Naive thymus-derived CD4-positive, alpha-beta T cell (primary cell): ENCODE results near the gene CILP. TPM values are rescaled to one million over a fixed set of nuclear protein-coding genes. Genes with fewer than 3 reads are reported as not detected.
A peak's percentile ranks its signal among the peaks of the same experiment; 100 is the strongest.

Experiments used
- ATAC-seq: fragments of 150-1000 bp; cut with Tn5 transposase; 2 replicates; pipeline ENCODE4 v1.10.0; 2021; ENCODE audit warnings: mild to moderate bottlenecking, moderate library complexity
- CTCF ChIA-PET: fragments of 350-600 bp; sonication (Branson Sonifier 250); formaldehyde crosslinking; loops from one replicate; lab custom pipeline; 2021; ENCODE audit warnings: antibody characterized with exemption; lab: Charles Lee
- POLR2A ChIA-PET: fragments of 350-600 bp; sonication (Branson Sonifier 250); formaldehyde crosslinking; loops from one replicate; lab custom pipeline; 2021; ENCODE audit warnings: antibody characterized with exemption, inconsistent platforms; lab: Charles Lee
- DNase-seq, 9 donors: peaks; one replicate each; pipeline versions ENCODE4 v3.0.0 to v3.0.0-alpha.2; 2020 to 2022; ENCODE audit warnings: mixed read lengths in 1 of 9
- H3K27ac ChIP-seq: one replicate; pipeline ENCODE4 v1.7.0; 2013; ENCODE audit warnings: mild to moderate bottlenecking, low read depth, low read length, moderate library complexity
- H3K27me3 ChIP-seq, 2 donors: one replicate each; pipeline ENCODE4 v1.7.0; 2013; ENCODE audit warnings: low read length in 2 of 2, mild to moderate bottlenecking in 2 of 2, moderate library complexity in 2 of 2; ENCODE audit not compliant: control insufficient read depth in 2 of 2, insufficient read depth in 2 of 2
- H3K36me3 ChIP-seq, 3 experiments: 1 replicate in 2 of 3; 2 replicates in 1 of 3; pipeline ENCODE4 v1.7.0; 2013; ENCODE audit warnings: low read length in 3 of 3, mild to moderate bottlenecking in 3 of 3, moderate library complexity in 1 of 3; ENCODE audit not compliant: insufficient read depth in 3 of 3, control insufficient read depth in 2 of 3
- H3K4me1 ChIP-seq, 2 donors: one replicate each; pipeline ENCODE4 v1.7.0; 2013; ENCODE audit warnings: low read length in 2 of 2, mild to moderate bottlenecking in 2 of 2, moderate library complexity in 1 of 2; ENCODE audit not compliant: control insufficient read depth in 2 of 2, insufficient read depth in 2 of 2
- H3K4me3 ChIP-seq: 2 replicates; pipeline ENCODE4 v1.7.0; 2013; ENCODE audit warnings: mild to moderate bottlenecking, low read length
- H3K9me3 ChIP-seq, 3 experiments: 1 replicate in 2 of 3; 2 replicates in 1 of 3; pipeline ENCODE4 v1.7.0; 2013; ENCODE audit warnings: low read length in 3 of 3; ENCODE audit not compliant: control insufficient read depth in 2 of 3
- H3K27ac Mint-ChIP-seq, 9 donors: one replicate each; pipeline ENCODE4 v1.8.0; 2020 to 2022; ENCODE audit warnings: mixed read lengths in 9 of 9, mild to moderate bottlenecking in 8 of 9, moderate library complexity in 5 of 9, inconsistent platforms in 2 of 9
- H3K27me3 Mint-ChIP-seq, 5 donors: one replicate each; pipeline ENCODE4 v1.8.0; 2021 to 2022; ENCODE audit warnings: mixed read lengths in 5 of 5, mild to moderate bottlenecking in 1 of 5
- H3K36me3 Mint-ChIP-seq, 5 donors: one replicate each; pipeline ENCODE4 v1.8.0; 2020 to 2022; ENCODE audit warnings: mixed read lengths in 5 of 5, mild to moderate bottlenecking in 3 of 5, inconsistent platforms in 1 of 5
- H3K4me1 Mint-ChIP-seq, 7 donors: one replicate each; pipeline ENCODE4 v1.8.0; 2020 to 2022; ENCODE audit warnings: mixed read lengths in 7 of 7, mild to moderate bottlenecking in 3 of 7, inconsistent platforms in 1 of 7
- H3K4me3 Mint-ChIP-seq, 10 donors: one replicate each; pipeline ENCODE4 v1.8.0; 2020 to 2022; ENCODE audit warnings: mild to moderate bottlenecking in 10 of 10, mixed read lengths in 10 of 10, moderate library complexity in 6 of 10, inconsistent platforms in 2 of 10
- H3K9me3 Mint-ChIP-seq, 11 donors: one replicate each; pipeline ENCODE4 v1.8.0; 2020 to 2022; ENCODE audit warnings: mixed read lengths in 11 of 11, mild to moderate bottlenecking in 4 of 11, inconsistent platforms in 1 of 11, moderate library complexity in 1 of 11
- intact Hi-C, 2 donors: fragments of 100-400 bp; cut with micrococcal nuclease; formaldehyde crosslinking; loops; one replicate each; pipeline ENCODE4 v1.15.1; 2023
- polyA plus RNA-seq, 2 donors: library from polyadenylated mRNA; unstranded; fragments of 300-500 nt; fragmentation: Illumina TruSeq; gene quantifications; one replicate each; pipeline ENCODE4 v1.2.3, GENCODE V29; 2021
- total RNA-seq, 6 experiments: library from RNA in 5 of 6; stranded (reverse) in 5 of 6; gene quantifications; 1 replicate in 5 of 6; 2 replicates in 1 of 6; pipeline ENCODE4 v1.2.3 and lab custom pipeline; 2021 to 2026

CILP gene
- total and polyA plus RNA-seq, 7 experiments from 2014 or later: 0.05 to 0.49 (median 0.42) TPM; not detected in 1

GRCh38 chr15:65208647-65209046, 2.6 kb downstream of the CILP start:
- H3K4me3 ChIP-seq: no peak overlapping the region
- no peak overlapping the region for H3K27ac ChIP-seq
- H3K36me3 ChIP-seq: no peaks in the 10 kb centered on the region
- no peaks in the 10 kb centered on the region for H3K4me1 Mint-ChIP-seq
- ChIA-PET POLR2A (interaction anchor here (0.6 to 1.8 kb wide), 2 partner anchors 9 to 78 kb away, joined by 4 read pairs; no protein-coding TSS in a partner anchor), CTCF (interaction anchor here (0.8 kb wide), 2 partner anchors 30 to 371 kb away, joined by 3 to 4 read pairs; no protein-coding TSS in a partner anchor)
- DNase-seq: no peak
- no peaks in the 10 kb centered on the region for H3K9me3 ChIP-seq
- no peak overlapping the region for H3K4me3 Mint-ChIP-seq
- H3K36me3 Mint-ChIP-seq: no peaks in the 10 kb centered on the region
- H3K27me3 ChIP-seq: no peaks in the 10 kb centered on the region
- no peak overlapping the region for H3K27ac Mint-ChIP-seq
- intact Hi-C loops: no loop called here
- no peak for ATAC-seq
- H3K4me1 ChIP-seq: no peaks in the 10 kb centered on the region
- no peaks in the 10 kb centered on the region for H3K9me3 Mint-ChIP-seq
- peaks cover 0 to 4% (median 0%) of the 10 kb centered on the region in 5 donors for H3K27me3 Mint-ChIP-seq

- peak overlapping the region in 1 of 9 donors; percentile 25 for H3K27ac Mint-ChIP-seq
- Histone ChIP-seq H3K4me3 (no peak overlapping the region), H3K9me3 (no peaks in the 10 kb centered on the region), H3K4me1 (no peaks in the 10 kb centered on the region), H3K36me3 (no peaks in the 10 kb centered on the region), H3K27ac (no peak overlapping the region), H3K27me3 (no peaks in the 10 kb centered on the region)
- H3K27me3 Mint-ChIP-seq: peaks cover 0 to 4% (median 0%) of the 10 kb centered on the region in 5 donors
- no peaks in the 10 kb centered on the region for H3K9me3 Mint-ChIP-seq
- H3K4me3 Mint-ChIP-seq: no peak overlapping the region
- no peaks in the 10 kb centered on the region for H3K36me3 Mint-ChIP-seq
- ChIA-PET CTCF (no interaction called here), POLR2A (no interaction called here)
- intact Hi-C loops: no loop called here
- no peaks in the 10 kb centered on the region for H3K4me1 Mint-ChIP-seq
- DNase-seq (no peak), ATAC-seq (no peak)
Measured at GRCh38 chr15:65207280-65207840, 3.9 kb downstream of the CILP start.

- H3K27ac Mint-ChIP-seq: no peak overlapping the region
- intact Hi-C loops: no loop called here
- CTCF ChIA-PET: no interaction called here
- Histone ChIP-seq H3K4me3 (no peak overlapping the region), H3K9me3 (no peaks in the 10 kb centered on the region), H3K36me3 (no peaks in the 10 kb centered on the region), H3K27ac (no peak overlapping the region), H3K4me1 (no peaks in the 10 kb centered on the region), H3K27me3 (no peaks in the 10 kb centered on the region)
- H3K36me3 Mint-ChIP-seq: no peaks in the 10 kb centered on the region
- no peak overlapping the region for H3K4me3 Mint-ChIP-seq
- no peaks in the 10 kb centered on the region for H3K9me3 Mint-ChIP-seq
- no peak for DNase-seq
- POLR2A ChIA-PET: no interaction called here
- H3K4me1 Mint-ChIP-seq: no peaks in the 10 kb centered on the region
- H3K27me3 Mint-ChIP-seq: peaks cover 0 to 4% (median 0%) of the 10 kb centered on the region in 5 donors
- no peak for ATAC-seq
Measured at GRCh38 chr15:65206750-65207149, 4.5 kb downstream of the CILP start.

- H3K4me3 ChIP-seq: no peak overlapping the region
- no peak overlapping the region for H3K27ac ChIP-seq
- Mint-ChIP-seq H3K4me3 (no peak overlapping the region), H3K4me1 (peaks cover 0 to 1% (median 0%) of the 10 kb centered on the region in 7 donors), H3K36me3 (no peaks in the 10 kb centered on the region), H3K9me3 (no peaks in the 10 kb centered on the region), H3K27ac (no peak overlapping the region), H3K27me3 (peaks cover 0 to 12% (median 0%) of the 10 kb centered on the region in 5 donors)
- H3K27me3 ChIP-seq: no peaks in the 10 kb centered on the region
- intact Hi-C loops: no loop called here
- H3K36me3 ChIP-seq: no peaks in the 10 kb centered on the region
- H3K4me1 ChIP-seq: no peaks in the 10 kb centered on the region
- ChIA-PET POLR2A (no interaction called here), CTCF (interaction anchor here (0.5 kb wide), 1 partner anchor 25 kb away, joined by 3 read pairs; no protein-coding TSS in a partner anchor)
- no peaks in the 10 kb centered on the region for H3K9me3 ChIP-seq
- no peak for DNase-seq
- no peak for ATAC-seq
Measured at GRCh38 chr15:65204931-65205660, 6.2 kb downstream of the CILP start.

GRCh38 chr15:65204236-65204930, 6.9 kb downstream of the CILP start:
- Mint-ChIP-seq H3K36me3 (no peaks in the 10 kb centered on the region), H3K9me3 (no peaks in the 10 kb centered on the region), H3K27me3 (peaks cover 0 to 12% (median 0%) of the 10 kb centered on the region in 5 donors), H3K4me1 (peaks cover 0 to 1% (median 0%) of the 10 kb centered on the region in 7 donors), H3K27ac (no peak overlapping the region), H3K4me3 (no peak overlapping the region)
- no peaks in the 10 kb centered on the region for H3K36me3 ChIP-seq
- intact Hi-C loops: no loop called here
- H3K4me3 ChIP-seq: no peak overlapping the region
- CTCF ChIA-PET: no interaction called here
- H3K27ac ChIP-seq: no peak overlapping the region
- H3K9me3 ChIP-seq: no peaks in the 10 kb centered on the region
- no peak for DNase-seq
- H3K4me1 ChIP-seq: no peaks in the 10 kb centered on the region
- no peaks in the 10 kb centered on the region for H3K27me3 ChIP-seq
- no peak for ATAC-seq
- POLR2A ChIA-PET: no interaction called here

GRCh38 chr15:65201918-65202317, 9.4 kb downstream of the CILP start:
- H3K9me3 Mint-ChIP-seq: no peaks in the 10 kb centered on the region
- H3K27me3 ChIP-seq: no peaks in the 10 kb centered on the region
- CTCF ChIA-PET: no interaction called here
- H3K4me3 ChIP-seq: no peak overlapping the region
- H3K4me1 ChIP-seq: no peaks in the 10 kb centered on the region
- H3K36me3 Mint-ChIP-seq: no peaks in the 10 kb centered on the region
- DNase-seq (no peak), ATAC-seq (no peak)
- intact Hi-C loops: no loop called here
- H3K4me1 Mint-ChIP-seq: peaks cover 0 to 1% (median 0%) of the 10 kb centered on the region in 7 donors
- H3K9me3 ChIP-seq: no peaks in the 10 kb centered on the region
- peaks cover 0 to 10% (median 0%) of the 10 kb centered on the region in 5 donors for H3K27me3 Mint-ChIP-seq
- H3K4me3 Mint-ChIP-seq: no peak overlapping the region
- H3K36me3 ChIP-seq: no peaks in the 10 kb centered on the region
- H3K27ac Mint-ChIP-seq: no peak overlapping the region
- no peak overlapping the region for H3K27ac ChIP-seq
- POLR2A ChIA-PET: no interaction called here
